Liver (tissue), 9 donors: Measurements from ENCODE around the gene ARHGAP23. TPM values are rescaled to one million over a fixed set of nuclear protein-coding genes. Genes with fewer than 3 reads are reported as not detected.
"Not testable (repeated sequence)": the region's sequence is repeated elsewhere in the genome, so short reads cannot be mapped to it uniquely, and the experiment has no call there.

Source experiments
- DNase-seq: peaks from one replicate; pipeline ENCODE4 v3.0.0-alpha.2; 2017; ENCODE audit warnings: low spot score
- H3K27ac ChIP-seq, 2 donors: one replicate each; pipeline ENCODE4 v1.7.0; 2013; ENCODE audit warnings: inconsistent platforms in 2 of 2, low read length in 2 of 2, control low read depth in 1 of 2, low read depth in 1 of 2, mild to moderate bottlenecking in 1 of 2
- H3K27me3 ChIP-seq, 4 donors: one replicate each; pipeline versions ENCODE4 v1.6.1 to v1.7.0; 2013; ENCODE audit warnings: low read length in 3 of 4, inconsistent platforms in 1 of 4, mild to moderate bottlenecking in 1 of 4, moderate library complexity in 1 of 4; ENCODE audit not compliant: control insufficient read depth in 4 of 4, insufficient read depth in 4 of 4
- H3K36me3 ChIP-seq, 4 donors: one replicate each; pipeline versions ENCODE4 v1.6.1 to v1.7.0; 2013; ENCODE audit warnings: low read length in 3 of 4, mild to moderate bottlenecking in 3 of 4, low read depth in 1 of 4, moderate library complexity in 1 of 4; ENCODE audit not compliant: control insufficient read depth in 4 of 4, insufficient read depth in 3 of 4
- H3K4me1 ChIP-seq, 4 donors: one replicate each; pipeline versions ENCODE4 v1.6.1 to v1.7.0; 2013; ENCODE audit warnings: low read length in 3 of 4, mild to moderate bottlenecking in 3 of 4, moderate library complexity in 1 of 4; ENCODE audit not compliant: control insufficient read depth in 4 of 4, insufficient read depth in 4 of 4
- H3K4me3 ChIP-seq, 3 donors: one replicate each; pipeline versions ENCODE4 v1.6.1 to v1.7.0; 2013; ENCODE audit warnings: low read length in 3 of 3, control low read depth in 1 of 3, low read depth in 1 of 3, mild to moderate bottlenecking in 1 of 3
- H3K9ac ChIP-seq, 2 donors: one replicate each; pipeline ENCODE4 v1.7.0; 2013; ENCODE audit warnings: low read length in 2 of 2, mild to moderate bottlenecking in 2 of 2, moderate library complexity in 2 of 2, control low read depth in 1 of 2, low read depth in 1 of 2
- H3K9me3 ChIP-seq, 4 donors: one replicate each; pipeline versions ENCODE4 v1.6.1 to v1.7.0; 2013; ENCODE audit warnings: low read length in 3 of 4; ENCODE audit not compliant: control insufficient read depth in 4 of 4
- EGR1 ChIP-seq, 2 donors: IDR thresholded peaks; 2 replicates each; pipeline ENCODE4 v1.6.1; 2016 to 2018; ENCODE audit warnings: antibody characterized with exemption in 2 of 2, low read depth in 2 of 2
- FOXA1 ChIP-seq: IDR thresholded peaks from 2 replicates; pipeline ENCODE4 v1.6.1; 2016; ENCODE audit warnings: antibody characterized with exemption
- FOXA2 ChIP-seq: IDR thresholded peaks from 2 replicates; pipeline ENCODE4 v1.6.1; 2016; ENCODE audit warnings: antibody characterized with exemption
- GABPA ChIP-seq, 2 donors: IDR thresholded peaks in 1 of 2; conservative IDR thresholded peaks in 1 of 2; 2 replicates each; pipeline ENCODE4 v1.6.1; 2016; ENCODE audit warnings: antibody characterized with exemption in 2 of 2, mild to moderate bottlenecking in 1 of 2, moderate library complexity in 1 of 2
- HNF4A ChIP-seq, 2 donors: conservative IDR thresholded peaks; 2 replicates each; pipeline ENCODE4 v1.6.1; 2016; ENCODE audit warnings: antibody characterized with exemption in 2 of 2, mild to moderate bottlenecking in 2 of 2
- RXRA ChIP-seq, 2 donors: IDR thresholded peaks; 2 replicates each; pipeline ENCODE4 v1.6.1; 2017 to 2018; ENCODE audit warnings: antibody characterized with exemption in 2 of 2, mild to moderate bottlenecking in 1 of 2
- TAF1 ChIP-seq: conservative IDR thresholded peaks from 2 replicates; pipeline ENCODE4 v1.6.1; 2016; ENCODE audit warnings: antibody characterized with exemption, mild to moderate bottlenecking
- YY1 ChIP-seq: IDR thresholded peaks from 2 replicates; pipeline ENCODE4 v1.6.1; 2016; ENCODE audit warnings: antibody characterized with exemption, mild to moderate bottlenecking
- WGBS: extraction: QIAGEN DNeasy Blood & Tissue Kit; methylation state at CpG from one replicate; pipeline ENCODE4 v1.1.7; 2013; 5-methylcytosine and 5-hydroxymethylcytosine counted together
- polyA plus RNA-seq, 2 donors: library from polyadenylated mRNA; stranded (reverse) in 1 of 2; unstranded in 1 of 2; fragments of 200-250 nt in 1 of 2; fragments of >200 nt in 1 of 2; fragmentation: Nextera tagmentation in 1 of 2; extraction: Ambion mirVana in 1 of 2; gene quantifications; one replicate each; pipeline versions ENCODE4 v1.2.1 to v1.2.3, GENCODE V29; 2013 to 2015
- total RNA-seq, 2 donors: library from RNA; depleted of rRNA; stranded (reverse); fragments of >200 nt; gene quantifications; one replicate each; pipeline ENCODE4 v1.2.3, GENCODE V29; 2014
- donor health status: healthy.
- donor health status: healthy.
- donor health status: healthy.
- donor health status: healthy.
- donor health status: healthy.

ARHGAP23 gene
- total and polyA plus RNA-seq, 4 donors: 0.28 to 31.8 (median 4.6) TPM

DNA sequence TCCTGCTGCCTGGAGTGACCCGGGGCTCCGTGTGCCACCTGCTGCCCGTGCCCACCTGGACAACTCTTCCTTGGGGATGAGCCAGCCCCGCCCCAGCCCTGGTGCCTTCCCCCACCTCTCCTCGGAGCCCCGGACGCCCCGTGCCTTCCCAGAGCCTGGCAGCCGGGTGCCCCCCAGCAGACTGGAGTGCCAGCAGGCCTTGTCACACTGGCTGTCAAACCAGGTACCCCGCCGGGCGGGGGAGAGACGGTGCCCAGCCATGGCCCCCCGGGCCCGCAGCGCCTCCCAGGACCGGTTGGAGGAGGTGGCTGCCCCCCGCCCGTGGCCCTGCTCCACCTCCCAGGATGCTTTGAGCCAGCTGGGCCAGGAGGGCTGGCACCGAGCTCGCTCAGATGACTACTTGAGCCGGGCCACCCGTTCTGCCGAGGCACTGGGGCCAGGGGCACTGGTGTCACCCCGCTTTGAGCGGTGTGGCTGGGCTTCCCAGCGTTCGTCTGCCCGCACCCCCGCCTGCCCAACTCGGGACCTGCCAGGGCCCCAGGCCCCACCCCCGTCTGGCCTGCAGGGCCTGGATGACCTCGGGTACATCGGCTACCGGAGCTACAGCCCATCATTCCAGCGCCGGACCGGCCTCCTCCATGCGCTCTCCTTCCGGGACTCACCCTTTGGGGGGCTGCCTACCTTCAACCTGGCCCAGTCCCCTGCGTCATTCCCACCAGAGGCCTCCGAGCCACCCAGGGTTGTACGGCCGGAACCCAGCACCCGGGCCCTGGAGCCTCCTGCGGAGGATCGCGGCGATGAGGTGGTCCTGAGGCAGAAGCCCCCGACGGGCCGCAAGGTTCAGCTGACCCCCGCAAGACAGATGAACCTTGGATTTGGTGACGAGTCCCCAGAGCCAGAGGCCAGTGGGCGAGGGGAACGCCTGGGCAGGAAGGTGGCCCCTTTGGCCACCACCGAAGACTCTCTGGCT, 38.4 kb downstream of the ARHGAP23 start:
- H3K9ac ChIP-seq: no peak overlapping the region
- TF ChIP-seq RXRA (IDR thresholded peaks at IDR 0.05) (no peak), GABPA (IDR thresholded peaks at IDR 0.05 in 1 of 2, conservative IDR thresholded peaks at IDR 0.05 in 1 of 2) (no peak), FOXA1 (no peak), YY1 (no peak)
- no peak for DNase-seq
- no peaks in the 10 kb centered on the region for H3K36me3 ChIP-seq
- H3K27ac ChIP-seq: no peak overlapping the region
- WGBS: 92% methylated on average over 57 of the region's 57 CpGs
- H3K27me3 ChIP-seq: no peaks in the 10 kb centered on the region
- H3K9me3 ChIP-seq: no peaks in the 10 kb centered on the region
- H3K4me3 ChIP-seq: no peak overlapping the region
- peaks cover 0 to 8% (median 1%) of the 10 kb centered on the region in 4 donors for H3K4me1 ChIP-seq

- 4% methylated on average over 1 of the region's 1 CpG for WGBS
- TF ChIP-seq TAF1: no peak
- Histone ChIP-seq H3K4me1 (peaks cover 0 to 8% (median 1%) of the 10 kb centered on the region in 4 donors), H3K36me3 (no peaks in the 10 kb centered on the region), H3K27ac (no peak overlapping the region), H3K4me3 (no peak overlapping the region), H3K9me3 (no peaks in the 10 kb centered on the region), H3K27me3 (no peaks in the 10 kb centered on the region), H3K9ac (no peak overlapping the region)
- DNase-seq: no peak
Measured at GRCh38 chr17:38467491-38467890, 39.2 kb downstream of the ARHGAP23 start.

GRCh38 chr17:38469875-38470274, 41.6 kb downstream of the ARHGAP23 start:
- 80% methylated on average over 20 of the region's 20 CpGs for WGBS
- Histone ChIP-seq H3K4me1 (no peaks in the 10 kb centered on the region), H3K9me3 (no peaks in the 10 kb centered on the region), H3K4me3 (no peak overlapping the region), H3K27me3 (no peaks in the 10 kb centered on the region), H3K36me3 (no peaks in the 10 kb centered on the region), H3K9ac (no peak overlapping the region), H3K27ac (no peak overlapping the region)
- TF ChIP-seq HNF4A (conservative IDR thresholded peaks at IDR 0.05): no peak
- no peak for TF ChIP-seq FOXA2
- no peak for TF ChIP-seq GABPA (IDR thresholded peaks at IDR 0.05 in 1 of 2, conservative IDR thresholded peaks at IDR 0.05 in 1 of 2)
- TF ChIP-seq FOXA1: no peak
- TF ChIP-seq TAF1: no peak
- no peak for TF ChIP-seq EGR1 (IDR thresholded peaks at IDR 0.05; ENCODE audit: low read depth in 2 of 2)
- DNase-seq: no peak

DNA sequence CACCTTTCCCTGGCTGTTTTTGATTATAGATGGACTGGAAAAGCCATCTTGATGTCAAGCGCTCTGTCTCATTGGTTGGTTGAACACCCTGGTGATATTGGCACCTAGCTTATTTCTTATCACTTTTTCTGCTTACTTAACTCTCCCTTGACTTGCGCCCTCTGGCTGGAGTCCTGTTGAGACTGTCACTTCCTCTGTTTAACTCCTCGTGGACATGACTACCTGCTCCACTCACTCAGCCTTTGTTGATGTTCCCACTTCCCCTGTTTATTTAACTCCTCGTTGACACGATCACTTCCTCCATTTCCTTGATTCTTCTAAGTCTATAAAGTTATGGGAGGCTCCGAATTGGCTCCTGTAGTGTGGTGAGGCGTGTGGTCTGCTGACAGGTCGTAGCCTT, 43.0 kb downstream of the ARHGAP23 start:
- H3K36me3 ChIP-seq: not testable (repeated sequence)

More for the DNA sequence above, 43.0 kb downstream of the ARHGAP23 start:
- WGBS: 71% methylated on average over 8 of the region's 8 CpGs
- not testable (repeated sequence) for H3K4me1 ChIP-seq, DNase-seq, H3K9me3 ChIP-seq, H3K9ac ChIP-seq, H3K27me3 ChIP-seq, H3K4me3 ChIP-seq, H3K27ac ChIP-seq
